ENCODE measurements around the gene EFNA2. TPM values are rescaled to one million over a fixed set of nuclear protein-coding genes. Genes with fewer than 3 reads are reported as not detected.

Gene EFNA2
- total and polyA plus RNA-seq, 2 donors = 0.09 to 0.21 TPM

Other genes with a start within 250 kb of the EFNA2 start
- 23.4 TPM for gene ABCA7, start 245.8 kb upstream of the EFNA2 start, total RNA-seq
- gene ABCA7, start 245.8 kb upstream of the EFNA2 start, polyA plus RNA-seq = 315 TPM
- gene ARHGAP45, start 218.7 kb upstream of the EFNA2 start, total RNA-seq = 118 TPM
- gene ARHGAP45, start 218.7 kb upstream of the EFNA2 start, polyA plus RNA-seq = 295 TPM
- gene POLR2E, start 190.5 kb upstream of the EFNA2 start, total RNA-seq = 79.0 TPM
- gene POLR2E, start 190.5 kb upstream of the EFNA2 start, polyA plus RNA-seq = 84.0 TPM
- 194 TPM for gene GPX4, start 181.9 kb upstream of the EFNA2 start, total RNA-seq
- gene GPX4, start 181.9 kb upstream of the EFNA2 start, polyA plus RNA-seq = 546 TPM
- gene SBNO2, start 111.6 kb upstream of the EFNA2 start, total RNA-seq = 15.4 TPM
- gene SBNO2, start 111.6 kb upstream of the EFNA2 start, polyA plus RNA-seq = 62.4 TPM
- gene STK11, start 80.1 kb upstream of the EFNA2 start, total RNA-seq = 42.5 TPM
- gene STK11, start 80.1 kb upstream of the EFNA2 start, polyA plus RNA-seq = 60.2 TPM
- gene CBARP, start 47.9 kb upstream of the EFNA2 start, total RNA-seq = 0.09 TPM
- 0.37 TPM for gene CBARP, start 47.9 kb upstream of the EFNA2 start, polyA plus RNA-seq
- gene ATP5F1D, start 44.1 kb upstream of the EFNA2 start, total RNA-seq = 47.6 TPM
- 150 TPM for gene ATP5F1D, start 44.1 kb upstream of the EFNA2 start, polyA plus RNA-seq
- gene MIDN, start 37.3 kb upstream of the EFNA2 start, total RNA-seq = 8.7 TPM
- 55.1 TPM for gene MIDN, start 37.3 kb upstream of the EFNA2 start, polyA plus RNA-seq
- 229 TPM for gene CIRBP, start 16.5 kb upstream of the EFNA2 start, total RNA-seq
- 693 TPM for gene CIRBP, start 16.5 kb upstream of the EFNA2 start, polyA plus RNA-seq
- 29.2 TPM for gene FAM174C, start 10.3 kb upstream of the EFNA2 start, total RNA-seq
- 62.2 TPM for gene FAM174C, start 10.3 kb upstream of the EFNA2 start, polyA plus RNA-seq
- 86.7 TPM for gene NDUFS7, start 98.0 kb downstream of the EFNA2 start, total RNA-seq
- gene NDUFS7, start 98.0 kb downstream of the EFNA2 start, polyA plus RNA-seq = 61.8 TPM
- gene GAMT, start 115.7 kb downstream of the EFNA2 start, total RNA-seq = 27.7 TPM
- gene GAMT, start 115.7 kb downstream of the EFNA2 start, polyA plus RNA-seq = 19.1 TPM
- 67.8 TPM for gene DAZAP1, start 121.7 kb downstream of the EFNA2 start, total RNA-seq
- 112 TPM for gene DAZAP1, start 121.7 kb downstream of the EFNA2 start, polyA plus RNA-seq
- gene RPS15, start 152.5 kb downstream of the EFNA2 start, total RNA-seq = 789 TPM
- gene RPS15, start 152.5 kb downstream of the EFNA2 start, polyA plus RNA-seq = 3,095 TPM
- gene APC2, start 164.2 kb downstream of the EFNA2 start, total RNA-seq = 0.05 TPM
- gene APC2, start 164.2 kb downstream of the EFNA2 start, polyA plus RNA-seq = 0.11 TPM
- 22.8 TPM for gene C19orf25, start 193.3 kb downstream of the EFNA2 start, total RNA-seq
- 38.1 TPM for gene C19orf25, start 193.3 kb downstream of the EFNA2 start, polyA plus RNA-seq
- gene PCSK4, start 204.5 kb downstream of the EFNA2 start, total RNA-seq = 4.9 TPM
- gene PCSK4, start 204.5 kb downstream of the EFNA2 start, polyA plus RNA-seq = 11.5 TPM
- 0.66 TPM for gene REEP6, start 205.3 kb downstream of the EFNA2 start, total RNA-seq
- gene REEP6, start 205.3 kb downstream of the EFNA2 start, polyA plus RNA-seq = 1.9 TPM
- gene ADAMTSL5, start 227.1 kb downstream of the EFNA2 start, total RNA-seq = 0.05 TPM
- gene ADAMTSL5, start 227.1 kb downstream of the EFNA2 start, polyA plus RNA-seq = 0.21 TPM
- 0.09 TPM for gene PLK5, start 238.2 kb downstream of the EFNA2 start, total RNA-seq
- gene PLK5, start 238.2 kb downstream of the EFNA2 start, polyA plus RNA-seq = 0.25 TPM